CD4-positive, alpha-beta T cell treated with Interleukin-17A for 1 hour (primary cell): ENCODE results near the gene RAC3.

ENCODE experiments used
- DNase-seq: peaks from one replicate; pipeline ENCODE4 v3.0.0-alpha.2; 2020

The RAC3 gene

GRCh38 chr17:82045936-82046484, 14.5 kb downstream of the RAC3 start:
- no peak for DNase-seq

DNA sequence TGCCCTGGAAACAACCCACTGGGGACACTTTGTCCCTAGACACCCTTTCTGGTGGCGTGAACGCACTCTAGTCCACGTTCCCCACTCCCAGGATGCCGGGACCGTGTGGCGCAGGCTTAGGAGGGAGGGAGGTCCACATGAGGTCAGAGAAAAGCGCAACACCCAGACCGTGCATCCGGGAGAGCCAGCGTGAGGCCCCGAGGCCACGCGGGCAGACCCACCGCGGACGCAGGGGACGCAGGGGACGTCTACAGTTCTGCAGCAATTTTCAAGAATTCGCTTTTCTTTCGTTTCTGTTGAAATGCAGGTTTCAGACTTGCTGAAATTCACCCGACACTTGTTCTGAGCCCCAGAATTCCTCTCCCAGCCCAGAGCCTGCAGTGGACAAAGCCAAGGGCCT, 15.4 kb downstream of the RAC3 start:
- DNase-seq, result no peak

GRCh38 chr17:82047379-82047778, 15.9 kb downstream of the RAC3 start:
- no peak for DNase-seq

GRCh38 chr17:82047914-82048570, 16.6 kb downstream of the RAC3 start:
- no peak for DNase-seq

DNA sequence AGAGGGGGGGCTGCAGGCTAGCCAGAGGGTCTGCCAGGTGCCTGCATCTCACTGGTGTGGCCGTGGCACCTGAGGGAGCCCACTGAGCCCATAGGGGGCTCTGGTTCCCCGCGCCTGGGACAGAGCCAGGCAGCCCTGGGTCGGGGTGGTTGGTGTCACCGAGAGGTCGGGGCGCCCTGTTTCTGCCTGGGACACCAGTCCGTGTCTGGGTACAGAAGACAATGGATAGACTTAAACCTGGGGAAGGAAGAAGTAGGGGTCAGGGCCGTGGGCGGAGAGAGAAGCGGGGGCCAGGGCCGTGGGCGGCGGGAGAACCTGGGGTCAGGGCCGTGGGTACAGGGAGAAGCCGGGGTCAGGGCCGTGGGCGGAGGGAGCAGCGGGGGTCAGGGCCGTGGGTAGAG, 17.1 kb downstream of the RAC3 start:
- DNase-seq, result no peak

DNA sequence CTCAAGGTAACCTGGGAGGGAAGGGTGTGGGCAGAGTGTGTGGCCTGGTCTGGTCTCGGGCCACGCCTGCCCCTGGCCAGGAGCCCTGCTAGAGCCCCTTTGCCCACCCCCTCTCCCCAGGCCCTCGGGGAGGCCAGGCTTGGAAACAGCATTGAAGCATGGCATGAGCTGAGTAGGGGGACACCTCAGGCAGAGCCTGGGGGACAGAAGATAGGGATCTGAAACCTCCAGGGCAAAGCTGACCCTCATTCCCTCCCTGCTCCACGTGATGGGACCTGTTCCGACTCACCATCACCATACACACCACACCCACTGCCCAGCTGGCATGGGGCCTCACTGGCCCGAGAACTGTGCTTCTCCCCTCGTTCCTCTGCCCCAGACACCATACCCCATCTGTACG, 17.6 kb downstream of the RAC3 start:
- DNase-seq, result no peak

DNA sequence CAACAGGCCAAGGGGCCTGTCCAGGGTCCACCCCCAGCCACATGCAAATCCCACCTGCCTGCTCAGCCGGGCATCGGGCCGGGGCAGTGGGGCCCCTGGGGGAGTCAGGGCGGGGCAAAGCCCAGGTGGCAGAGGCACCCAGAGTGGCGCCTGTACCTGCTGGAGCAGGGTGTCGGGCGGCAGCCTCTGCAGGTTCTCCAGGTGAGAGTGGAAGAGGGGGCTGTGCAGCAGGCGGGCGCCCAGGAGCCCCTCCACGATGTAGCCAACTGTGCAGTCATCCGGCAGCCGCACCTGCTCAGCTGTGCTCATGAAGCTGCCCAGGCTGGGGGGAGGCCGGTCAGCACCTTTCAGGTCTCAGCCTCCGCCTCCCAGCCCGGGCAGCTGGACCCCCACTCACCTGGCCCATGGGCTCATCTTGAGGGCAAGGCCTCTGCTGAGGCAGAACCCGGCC, 18.1 kb downstream of the RAC3 start:
- DNase-seq, result no peak

DNA sequence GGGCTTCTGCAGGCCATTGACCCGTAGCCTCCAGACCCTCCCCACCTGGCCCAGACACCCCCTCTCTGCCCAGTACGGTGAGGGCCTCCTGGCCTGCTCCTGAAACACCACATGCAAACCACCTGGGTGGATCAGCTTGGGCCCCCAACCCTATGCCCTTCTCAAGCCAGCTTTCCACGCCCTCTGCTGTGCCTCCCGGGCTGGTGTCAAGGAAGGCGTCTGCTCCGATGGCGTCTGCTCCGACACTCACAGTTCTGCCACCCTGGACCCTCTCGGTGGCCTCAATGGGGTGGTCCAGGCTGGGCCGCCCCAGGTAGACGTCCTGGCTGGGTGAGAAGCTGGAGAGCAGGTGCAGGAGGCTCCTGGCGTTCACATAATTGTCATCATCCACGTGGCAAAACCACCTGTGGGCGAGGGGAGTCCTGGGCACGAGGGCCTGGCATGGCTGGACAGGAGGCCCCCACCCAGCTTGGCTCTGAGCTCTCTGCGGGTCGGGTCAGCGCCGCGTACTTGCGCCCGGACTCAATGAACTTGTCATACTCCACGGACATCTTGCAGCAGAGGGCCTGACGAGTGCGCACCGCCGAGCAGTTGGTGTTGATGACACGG, 18.8 kb downstream of the RAC3 start:
- no peak for DNase-seq

DNA sequence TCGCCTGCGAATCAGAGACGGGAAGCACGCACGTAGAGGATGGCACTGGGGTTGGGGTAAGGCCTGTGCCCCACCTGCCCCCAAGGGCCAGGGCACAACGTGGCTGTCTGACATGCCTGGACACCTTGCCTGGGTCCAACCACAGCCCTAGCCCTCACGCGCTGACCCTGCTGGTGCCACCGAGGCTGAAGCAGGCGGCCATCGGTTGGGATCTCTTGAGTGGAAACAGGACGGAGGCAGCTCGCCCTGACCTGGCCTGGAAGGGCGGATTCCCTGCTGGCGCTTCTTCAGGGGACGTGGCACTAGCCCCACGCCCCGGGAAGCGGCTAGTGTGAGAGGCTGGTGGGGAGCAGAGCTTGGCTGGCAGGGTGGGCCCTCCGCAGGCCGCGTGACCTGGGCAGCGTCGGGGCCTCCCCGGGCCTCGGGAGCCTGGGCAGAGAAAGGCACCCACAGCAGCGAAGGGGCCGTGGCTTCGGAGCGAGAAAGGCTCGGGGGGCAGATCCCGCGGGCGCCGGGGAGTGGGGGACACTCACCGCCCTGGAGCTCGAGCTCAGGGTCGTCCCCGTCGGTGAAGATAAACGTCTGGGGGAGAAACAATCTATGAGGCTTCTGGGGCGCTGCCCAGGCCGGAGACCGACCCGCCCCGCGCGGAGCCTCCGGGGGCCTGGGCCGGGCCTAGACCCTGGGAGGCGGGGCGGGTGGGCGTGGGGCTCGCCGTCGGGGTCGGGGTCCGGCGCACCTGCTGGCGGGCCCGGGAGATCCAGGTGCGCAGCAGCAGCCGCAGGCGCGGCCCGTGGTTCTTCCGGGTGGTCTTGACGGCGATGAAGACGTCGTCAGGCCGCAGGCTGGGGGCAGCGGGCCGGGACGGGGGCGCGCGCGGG, 19.5 kb downstream of the RAC3 start:
- DNase-seq, result no peak

DNA sequence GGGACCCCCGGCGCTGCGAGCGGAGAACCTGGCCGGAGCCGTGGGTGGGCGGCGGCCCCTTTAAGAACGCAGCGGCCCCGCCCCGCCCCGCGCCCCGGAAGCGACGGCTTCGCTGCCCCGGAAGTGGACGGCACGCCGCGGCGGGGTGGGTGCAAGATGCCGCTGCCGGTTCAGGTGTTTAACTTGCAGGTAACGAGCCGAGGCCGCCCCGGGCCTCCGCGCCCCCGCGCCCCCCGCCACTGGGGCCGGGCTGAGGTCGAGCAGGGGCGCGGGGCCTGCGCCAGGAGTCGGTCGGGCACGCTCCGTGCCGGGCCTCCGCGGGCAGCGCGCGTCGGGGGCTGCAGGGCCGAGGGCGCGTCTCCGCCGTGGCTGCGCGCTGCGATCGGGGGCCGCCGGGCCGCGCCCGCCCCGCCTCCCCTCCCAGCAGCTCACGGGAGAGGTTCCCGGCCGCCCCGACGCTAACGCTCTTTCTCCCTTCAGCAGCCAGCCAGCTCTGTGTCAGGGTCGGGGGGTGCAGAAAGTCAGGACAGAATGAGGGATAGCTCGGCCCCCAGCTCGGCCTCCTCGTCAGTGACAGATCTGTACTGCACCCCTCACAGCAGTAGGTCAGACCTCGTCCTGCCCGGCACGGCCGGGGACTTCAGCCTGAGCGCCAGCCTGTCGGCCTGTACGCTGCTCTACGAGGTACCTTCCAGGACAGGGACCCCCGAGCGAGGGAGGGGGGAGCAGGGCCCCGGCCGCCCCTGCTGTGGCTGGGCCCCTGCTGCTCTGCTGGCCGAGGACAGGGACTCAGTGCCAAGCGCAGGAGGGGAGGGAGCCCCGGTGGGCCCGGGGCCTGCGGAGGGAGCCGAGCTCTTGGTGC, 20.5 kb downstream of the RAC3 start, which contains the start of the genes GPS1 and RFNG:
Gene GPS1 (plus strand): TSS at position 123 of the 862 bp plus-strand sequence. CDS start 34 bp downstream, at position 157.
Gene RFNG (minus strand): TSS at position 36 of the 862 bp plus-strand sequence. CDS start 45 bp downstream, outside the sequence.
- DNase-seq, result peak; percentile 77

DNA sequence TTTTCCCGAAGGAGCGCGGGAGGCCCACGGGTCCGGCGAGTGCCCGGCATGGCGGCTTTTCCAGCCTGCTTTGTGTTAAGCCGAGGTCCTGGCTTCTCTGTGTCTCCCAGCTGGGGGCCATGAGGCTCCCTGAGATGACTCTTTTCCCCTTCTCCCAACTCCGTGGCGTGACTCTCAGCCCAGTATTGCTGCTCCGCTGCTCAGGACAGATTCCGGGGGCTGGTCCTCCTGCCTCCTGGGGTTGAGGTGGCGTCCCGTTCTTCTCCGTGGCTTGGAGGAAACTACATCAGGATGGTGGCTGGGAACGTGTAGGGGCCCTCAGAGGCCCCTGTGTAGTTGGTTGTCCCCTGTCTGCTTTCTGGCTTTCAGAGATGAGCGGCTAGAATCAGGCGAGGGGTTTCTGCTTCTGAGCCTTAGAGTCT, 21.2 kb downstream of the RAC3 start:
- DNase-seq, result no peak

- DNase-seq, result no peak
Measured at GRCh38 chr17:82053130-82053529, 21.7 kb downstream of the RAC3 start.

DNA sequence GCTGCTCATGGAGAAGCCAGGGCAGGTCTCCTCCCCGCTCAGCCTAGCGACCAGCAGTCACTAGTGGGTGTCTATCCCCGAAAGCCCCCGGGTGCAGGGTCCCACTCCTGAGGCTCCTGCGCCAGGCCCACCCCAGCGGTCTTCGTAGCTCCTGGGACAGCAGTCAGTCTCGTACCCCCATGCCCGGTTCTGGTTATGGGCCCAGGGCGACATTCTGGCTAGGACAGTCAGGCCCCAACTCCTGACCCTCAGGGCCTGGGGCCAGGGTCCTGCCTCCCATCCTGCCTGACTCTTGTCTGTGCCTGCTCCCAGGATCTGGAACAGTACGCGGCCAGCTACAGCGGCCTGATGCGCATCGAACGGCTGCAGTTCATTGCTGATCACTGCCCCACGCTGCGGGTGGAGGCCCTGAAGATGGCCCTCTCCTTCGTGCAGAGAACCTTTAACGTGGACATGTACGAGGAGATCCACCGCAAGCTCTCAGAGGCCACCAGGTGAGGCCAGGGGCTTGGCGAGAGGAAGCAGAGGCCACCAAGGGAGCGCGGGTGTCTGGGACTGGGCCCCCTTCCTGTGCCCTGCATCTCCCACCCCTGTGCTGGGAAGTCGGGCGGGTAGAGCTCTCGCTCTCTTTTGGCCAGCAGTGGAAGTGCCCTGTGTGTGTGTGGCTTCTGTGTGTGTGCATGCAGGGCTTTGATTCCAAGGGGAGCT, 22.2 kb downstream of the RAC3 start:
- no peak for DNase-seq

GRCh38 chr17:82054351-82055022, 23.0 kb downstream of the RAC3 start:
- DNase-seq, result no peak

DNA sequence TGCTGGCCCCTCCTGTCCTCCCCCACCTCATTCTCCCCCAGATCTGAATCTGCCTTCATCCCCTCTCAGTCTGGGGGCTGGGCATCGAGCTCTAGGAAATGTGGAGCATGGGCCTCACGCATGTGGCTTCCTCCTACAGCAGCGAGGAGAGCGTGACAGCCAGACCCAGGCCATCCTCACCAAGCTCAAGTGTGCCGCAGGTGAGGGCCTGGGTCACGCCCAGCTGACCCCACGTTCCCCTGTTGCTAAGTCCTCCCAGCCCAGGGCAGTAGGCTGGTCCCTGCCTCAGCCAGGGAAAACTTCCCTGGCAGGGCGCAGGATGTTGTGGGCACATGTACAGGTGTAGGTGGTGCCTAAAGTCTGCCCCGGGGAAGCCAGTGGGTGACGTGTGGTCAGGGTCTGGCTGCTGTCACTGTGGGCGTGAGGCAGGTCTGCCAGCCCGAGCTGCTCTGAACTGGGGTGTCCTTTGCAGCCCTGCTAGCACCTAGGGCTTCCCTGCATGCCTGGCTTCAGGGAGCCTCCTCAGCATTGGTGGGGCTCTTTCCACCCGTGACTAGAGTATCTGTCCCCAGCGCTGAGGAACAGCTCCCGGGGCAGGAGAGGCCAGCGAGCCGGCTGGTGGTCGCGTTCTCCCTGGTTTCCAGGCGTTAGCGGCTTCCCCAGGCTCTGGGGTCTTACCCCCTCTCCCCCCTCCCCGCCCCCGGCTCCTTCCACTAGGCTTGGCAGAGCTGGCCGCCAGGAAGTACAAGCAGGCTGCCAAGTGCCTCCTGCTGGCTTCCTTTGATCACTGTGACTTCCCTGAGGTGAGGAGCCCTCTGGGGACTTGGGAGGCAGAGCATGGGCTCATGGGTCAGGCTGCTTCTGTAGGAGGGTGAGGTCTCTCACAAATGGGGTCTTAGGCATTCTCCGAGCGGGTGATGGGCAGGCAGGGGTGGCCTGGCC, 23.8 kb downstream of the RAC3 start:
- DNase-seq, result no peak

- DNase-seq, result no peak
Measured at GRCh38 chr17:82055965-82056728, 24.7 kb downstream of the RAC3 start.

DNA sequence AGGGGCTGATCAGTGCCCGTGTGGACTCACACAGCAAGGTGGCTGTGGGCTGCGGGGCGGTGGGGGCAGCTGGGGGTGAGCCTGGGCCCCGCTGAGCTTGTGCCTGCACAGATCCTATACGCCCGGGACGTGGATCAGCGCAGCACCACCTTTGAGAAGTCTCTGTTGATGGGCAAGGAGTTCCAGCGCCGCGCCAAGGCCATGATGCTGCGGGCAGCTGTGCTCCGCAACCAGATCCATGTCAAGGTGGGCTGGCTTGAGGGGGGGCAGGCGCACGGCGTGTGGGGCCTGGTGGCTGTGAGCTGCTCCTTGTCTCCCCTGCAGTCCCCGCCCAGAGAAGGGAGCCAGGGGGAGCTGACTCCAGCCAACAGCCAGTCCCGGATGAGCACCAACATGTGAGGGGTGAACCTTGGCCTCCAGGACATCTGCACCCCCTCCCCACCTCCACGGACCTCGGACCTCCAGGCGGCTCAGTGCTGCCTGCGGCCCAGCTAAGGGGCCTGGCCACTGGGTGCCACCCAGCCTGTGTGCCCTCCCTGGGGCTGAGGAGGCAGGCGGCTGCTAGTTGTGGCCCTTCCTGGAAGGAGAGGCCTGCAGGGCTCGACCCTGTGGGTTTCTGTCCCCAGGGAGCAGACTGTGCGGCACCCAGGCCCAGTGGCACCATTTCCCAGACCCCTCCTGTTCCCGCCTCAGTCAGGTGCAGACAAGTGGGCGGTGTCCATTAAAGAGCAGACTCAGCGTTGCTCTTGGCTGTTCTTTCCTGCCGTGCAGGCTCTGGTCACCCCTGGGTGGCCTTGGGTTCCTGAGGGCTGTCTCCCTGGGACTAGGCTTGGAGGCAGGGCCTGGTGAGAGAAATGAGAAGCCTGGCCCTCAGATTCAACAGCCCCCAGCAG, 25.5 kb downstream of the RAC3 start:
- DNase-seq, result no peak
